Coronary artery (tissue), 2 donors: ENCODE measurements around the gene GPATCH3.
"Not testable (repeated sequence)": the region's sequence is repeated elsewhere in the genome, so short reads cannot be mapped to it uniquely, and the experiment has no call there.

Experiments
- DNase-seq: peaks from one replicate; pipeline ENCODE4 v3.0.0-alpha.2; 2017; ENCODE audit warnings: low spot score
- H3K27ac ChIP-seq, 2 donors: fragments of 200-600 bp; sonication (generic); one replicate each; pipeline ENCODE4 v1.5.1; 2016 to 2019
- H3K4me3 ChIP-seq: fragments of 200-600 bp; sonication (generic); 2 replicates; pipeline ENCODE4 v1.5.1; 2016; ENCODE audit warnings: mild to moderate bottlenecking, moderate library complexity
- CTCF ChIP-seq: fragments of 200-600 bp; sonication (generic); IDR thresholded peaks from one replicate; pipeline ENCODE4 v1.5.1; 2019; ENCODE audit warnings: antibody characterized with exemption

Gene GPATCH3

GRCh38 chr1:26887125-26887524, 13.1 kb downstream of the GPATCH3 start:
- no peak for TF ChIP-seq CTCF
- no peak overlapping the region for H3K27ac ChIP-seq
- no peak for DNase-seq
- H3K4me3 ChIP-seq: no peak overlapping the region

DNA sequence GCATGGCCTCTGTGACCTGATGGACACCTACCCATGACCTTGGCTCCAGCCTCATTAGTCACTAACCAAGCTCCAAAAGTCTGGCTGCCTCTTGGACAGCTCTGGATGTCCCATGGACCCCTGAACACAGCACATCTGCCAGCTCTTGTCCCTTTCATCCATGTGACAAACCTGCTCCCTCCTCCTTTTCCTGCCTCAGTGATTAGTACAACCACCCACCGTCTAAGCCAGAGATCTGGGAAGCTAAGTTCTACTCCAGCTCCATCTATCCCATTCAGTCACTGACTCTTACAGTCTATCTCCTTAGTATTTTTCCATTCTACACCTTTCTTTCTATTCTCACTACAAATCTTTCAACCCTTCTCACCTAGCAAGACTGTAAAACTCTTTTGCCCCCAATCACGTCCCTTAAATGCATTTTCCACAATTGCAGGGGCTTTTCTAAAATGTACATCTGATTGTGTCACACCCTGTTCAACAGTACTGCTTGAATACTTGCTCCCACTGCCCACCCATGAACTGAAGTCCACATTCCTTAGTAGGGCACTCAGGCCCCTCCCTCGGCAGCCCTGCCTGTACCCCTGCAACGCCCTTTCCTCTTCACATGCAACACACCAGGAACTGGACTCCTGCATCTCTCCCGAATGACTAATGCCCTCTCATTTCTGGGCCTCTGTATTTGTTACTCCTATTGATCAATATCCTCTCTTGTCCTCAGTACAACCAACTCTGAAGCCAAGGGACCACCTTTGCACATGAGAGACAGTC, 17.4 kb downstream of the GPATCH3 start:
- no peak overlapping the region for H3K4me3 ChIP-seq
- no peak for DNase-seq
- TF ChIP-seq CTCF: no peak

GRCh38 chr1:26881611-26882010, 18.7 kb downstream of the GPATCH3 start:
- not testable (repeated sequence) for DNase-seq, H3K27ac ChIP-seq, H3K4me3 ChIP-seq

More for the DNA sequence above, 17.4 kb downstream of the GPATCH3 start:
- no peak overlapping the region for H3K27ac ChIP-seq

- DNase-seq: no peak
- no peak overlapping the region for H3K27ac ChIP-seq
- TF ChIP-seq CTCF: no peak
These were observed 20.5 kb downstream of the GPATCH3 start for GRCh38 chr1:26879793-26880192.

DNA sequence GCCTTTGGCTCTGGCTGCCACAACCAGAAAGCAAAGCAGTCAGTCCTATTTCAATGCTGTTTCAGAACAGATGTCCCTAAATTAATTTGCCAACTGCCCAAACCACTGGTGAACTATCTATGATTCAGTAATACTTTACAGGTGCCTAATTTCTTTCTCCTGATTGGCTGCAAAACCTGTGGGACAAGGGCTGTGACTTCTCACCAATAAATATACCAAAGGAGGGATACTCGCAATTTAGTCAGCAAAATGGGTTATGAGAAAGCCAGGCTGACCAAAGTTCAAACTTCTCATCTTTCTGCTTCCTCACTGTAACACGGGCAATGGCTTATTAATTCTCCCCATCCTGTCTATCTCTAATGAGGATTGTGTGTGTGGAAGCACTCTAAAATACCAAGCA, 22.9 kb downstream of the GPATCH3 start:
- Histone ChIP-seq H3K27ac (peak overlapping the region; percentile 44 to 60), H3K4me3 (no peak overlapping the region)
- TF ChIP-seq CTCF: no peak
- DNase-seq: no peak

More at GRCh38 chr1:26879793-26880192, 20.5 kb downstream of the GPATCH3 start:
- no peak overlapping the region for H3K4me3 ChIP-seq

DNA sequence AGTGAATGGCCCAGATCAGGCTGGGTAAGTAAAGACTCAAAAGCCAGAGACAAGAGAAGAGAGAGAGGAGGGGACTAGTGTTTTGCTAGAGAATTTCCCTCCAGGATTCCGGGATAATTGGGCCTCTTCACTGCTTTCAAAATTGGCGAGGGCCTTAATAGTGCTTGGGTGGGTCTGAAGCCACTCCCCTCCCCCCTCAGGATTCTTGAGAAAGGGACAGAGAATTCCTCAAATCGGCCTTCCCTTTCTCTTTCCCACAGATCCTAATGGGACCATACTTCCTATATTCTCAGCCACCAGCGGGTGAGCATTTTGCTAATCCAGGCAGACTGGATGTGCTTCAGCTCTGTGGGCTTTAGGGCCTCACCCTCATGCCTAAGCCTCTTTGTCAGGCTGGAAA, 25.4 kb downstream of the GPATCH3 start:
- TF ChIP-seq CTCF: no peak
- no peak for DNase-seq
- Histone ChIP-seq H3K27ac (no peak overlapping the region), H3K4me3 (no peak overlapping the region)

DNA sequence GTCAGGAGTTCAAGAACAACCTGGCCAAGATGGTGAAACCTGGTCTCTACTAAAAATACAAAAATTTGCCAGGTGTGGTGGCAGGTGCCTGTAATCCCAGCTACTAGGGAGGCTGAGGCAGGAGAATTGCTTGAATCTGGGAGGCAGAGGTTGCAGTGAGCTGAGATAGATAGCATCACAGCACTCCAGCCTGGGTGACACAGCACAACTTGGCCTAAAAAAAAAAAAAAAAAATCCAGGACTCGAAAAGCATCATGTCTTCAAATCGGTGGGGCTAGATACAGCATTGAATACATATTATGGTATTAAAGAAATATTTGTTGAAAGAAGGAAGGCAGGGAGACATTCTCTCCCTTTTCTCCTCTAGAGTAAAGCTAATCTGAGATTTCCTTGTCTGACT, 27.2 kb downstream of the GPATCH3 start:
- DNase-seq, H3K27ac ChIP-seq, H3K4me3 ChIP-seq: not testable (repeated sequence)

GRCh38 chr1:26864610-26865480, 35.4 kb downstream of the GPATCH3 start:
- peak overlapping the region; percentile 78 for H3K4me3 ChIP-seq
- TF ChIP-seq CTCF: no peak
- DNase-seq: peak; percentile 99
- peak overlapping the region; percentile 99 to 100 for H3K27ac ChIP-seq
